Lower lobe of right lung (tissue), 2 donors: ENCODE results near the gene COMMD6. TPM values are rescaled to one million over a fixed set of nuclear protein-coding genes. Genes with fewer than 3 reads are reported as not detected.
"Not testable (repeated sequence)": the region's sequence is repeated elsewhere in the genome, so short reads cannot be mapped to it uniquely, and the experiment has no call there.

ENCODE experiments used
- ATAC-seq, 2 donors: fragments of 200-7000 bp; cut with Tn5 transposase; one replicate each; pipeline ENCODE4 v1.9.1; 2020 to 2022; ENCODE audit warnings: mild to moderate bottlenecking in 2 of 2, moderate library complexity in 2 of 2
- DNase-seq: peaks from one replicate; pipeline ENCODE4 v3.0.0-alpha.2; 2020
- H3K27ac ChIP-seq: fragments of 200-600 bp; one replicate; pipeline ENCODE4 v1.8.0; 2022
- H3K27me3 ChIP-seq: fragments of 200-600 bp; one replicate; pipeline ENCODE4 v1.8.0; 2022; ENCODE audit warnings: low read depth
- H3K36me3 ChIP-seq: fragments of 200-600 bp; one replicate; pipeline ENCODE4 v1.8.0; 2022; ENCODE audit warnings: mild to moderate bottlenecking
- H3K4me1 ChIP-seq: fragments of 200-600 bp; one replicate; pipeline ENCODE4 v1.8.0; 2022
- H3K4me3 ChIP-seq: fragments of 200-600 bp; one replicate; pipeline ENCODE4 v1.8.0; 2022; ENCODE audit warnings: mild to moderate bottlenecking
- H3K9me3 ChIP-seq: fragments of 200-600 bp; one replicate; pipeline ENCODE4 v1.8.0; 2022
- CTCF ChIP-seq: fragments of 200-600 bp; IDR thresholded peaks from one replicate; pipeline ENCODE4 v1.8.0; 2022; ENCODE audit warnings: antibody characterized with exemption, mild to moderate bottlenecking
- intact Hi-C: fragments of 100-400 bp; cut with DNase I; formaldehyde crosslinking; loops from one replicate; pipeline ENCODE4 v1.11.0; 2022
- total RNA-seq: library from RNA; stranded (reverse); fragmentation: NEBNext Ultra II Directional; extraction: Animal tissue kit (Norgen Biotek cat#: 25700); gene quantifications from one replicate; pipeline ENCODE4 v1.2.1, GENCODE V29; 2021
- donor health status: DM: no; HTN: yes; CAD: no; lungs with severe emphysema.

The COMMD6 gene
- total RNA-seq, 1 donor from 2014 or later: 136 TPM

- peaks cover 14% of the 10 kb centered on the region for H3K4me1 ChIP-seq
- no peaks in the 10 kb centered on the region for H3K9me3 ChIP-seq
- ATAC-seq: no peak
- peaks cover 6% of the 10 kb centered on the region for H3K36me3 ChIP-seq
- no peak for DNase-seq
- intact Hi-C loops: no loop called here
- no peak overlapping the region for H3K27ac ChIP-seq
- TF ChIP-seq CTCF: no peak
- no peak overlapping the region for H3K4me3 ChIP-seq
- H3K27me3 ChIP-seq: no peaks in the 10 kb centered on the region
Observed at GRCh38 chr13:75554981-75555380, 17.3 kb upstream of the COMMD6 start.

DNA sequence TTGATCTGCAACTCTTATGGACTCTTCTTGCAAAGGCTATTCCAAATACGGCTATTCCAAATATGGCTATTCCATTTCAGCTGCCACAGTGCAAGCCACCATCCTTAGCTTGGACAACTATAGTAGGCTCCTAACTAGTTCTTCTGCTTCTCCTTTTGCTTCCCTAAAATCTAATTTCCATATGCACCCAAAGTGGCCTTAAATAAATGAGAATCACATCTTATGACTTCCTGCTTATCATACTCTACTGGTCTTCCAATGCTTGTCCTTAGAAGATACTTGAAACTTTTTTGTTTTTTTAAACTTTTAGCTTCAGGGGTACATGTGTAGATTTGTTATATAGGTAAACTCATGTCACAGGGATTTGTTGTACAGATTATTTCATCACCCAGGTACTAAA, 16.8 kb upstream of the COMMD6 start:
- no peaks in the 10 kb centered on the region for H3K9me3 ChIP-seq
- intact Hi-C loops: no loop called here
- peaks cover 6% of the 10 kb centered on the region for H3K36me3 ChIP-seq
- no peak overlapping the region for H3K27ac ChIP-seq
- ATAC-seq (no peak), DNase-seq (no peak)
- H3K4me1 ChIP-seq: peaks cover 14% of the 10 kb centered on the region
- no peak for TF ChIP-seq CTCF
- no peaks in the 10 kb centered on the region for H3K27me3 ChIP-seq
- H3K4me3 ChIP-seq: no peak overlapping the region

DNA sequence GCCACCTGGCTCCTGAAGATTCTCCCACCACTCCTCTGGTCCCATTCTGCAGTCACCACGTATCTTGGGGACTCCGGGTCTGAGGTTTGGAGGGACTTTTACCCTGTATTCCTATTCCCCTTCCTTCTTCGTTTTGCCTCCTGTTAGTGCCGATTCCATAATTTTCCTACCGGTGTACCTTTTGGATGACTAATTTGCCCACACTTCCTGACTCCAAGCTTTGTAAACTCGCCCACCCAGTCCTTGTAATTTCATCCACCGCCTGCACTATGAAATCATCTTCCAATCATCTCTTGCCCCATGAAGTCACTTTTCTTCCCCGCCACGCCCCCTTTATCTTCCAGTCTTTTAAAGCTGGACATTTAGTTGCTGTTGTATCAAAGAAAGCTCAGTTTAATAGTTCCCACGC, 12.5 kb upstream of the COMMD6 start:
- ATAC-seq: peak; percentile 1 to 44
- Histone ChIP-seq H3K4me1 (peaks cover 18% of the 10 kb centered on the region), H3K9me3 (no peaks in the 10 kb centered on the region), H3K27me3 (no peaks in the 10 kb centered on the region), H3K27ac (peak overlapping the region; percentile 94), H3K36me3 (peaks cover 5% of the 10 kb centered on the region), H3K4me3 (peak overlapping the region; percentile 99)
- intact Hi-C loops: no loop called here
- TF ChIP-seq CTCF: no peak
- DNase-seq: no peak

- H3K4me3 ChIP-seq: peak within 1 kb of the TSS; percentile 99
- ATAC-seq: peak; percentile 98 to 99
- TF ChIP-seq CTCF: peak; percentile 91
- peak; percentile 98 for DNase-seq
- peak within 1 kb of the TSS; percentile 94 for H3K27ac ChIP-seq
- intact Hi-C loops: no loop called here
- H3K27me3 ChIP-seq: no peaks in the 10 kb centered on the region
- H3K4me1 ChIP-seq: peaks cover 23% of the 10 kb centered on the region
- no peaks in the 10 kb centered on the region for H3K9me3 ChIP-seq
- no peaks in the 10 kb centered on the region for H3K36me3 ChIP-seq
Observed at GRCh38 chr13:75549262-75550158, 11.9 kb upstream of the COMMD6 start, which contains the start of gene UCHL3. Gene UCHL3 (plus strand): TSS chr13:75549791. CDS start chr13:75549821, 30 bp downstream.

- no peak overlapping the region for H3K4me3 ChIP-seq
- ATAC-seq (no peak), DNase-seq (no peak)
- no peaks in the 10 kb centered on the region for H3K27me3 ChIP-seq
- peaks cover 25% of the 10 kb centered on the region for H3K4me1 ChIP-seq
- no peak for TF ChIP-seq CTCF
- H3K36me3 ChIP-seq: no peaks in the 10 kb centered on the region
- H3K27ac ChIP-seq: no peak overlapping the region
- intact Hi-C loops: no loop called here
- H3K9me3 ChIP-seq: no peaks in the 10 kb centered on the region
Observed at GRCh38 chr13:75547917-75548316, 10.3 kb upstream of the COMMD6 start.

DNA sequence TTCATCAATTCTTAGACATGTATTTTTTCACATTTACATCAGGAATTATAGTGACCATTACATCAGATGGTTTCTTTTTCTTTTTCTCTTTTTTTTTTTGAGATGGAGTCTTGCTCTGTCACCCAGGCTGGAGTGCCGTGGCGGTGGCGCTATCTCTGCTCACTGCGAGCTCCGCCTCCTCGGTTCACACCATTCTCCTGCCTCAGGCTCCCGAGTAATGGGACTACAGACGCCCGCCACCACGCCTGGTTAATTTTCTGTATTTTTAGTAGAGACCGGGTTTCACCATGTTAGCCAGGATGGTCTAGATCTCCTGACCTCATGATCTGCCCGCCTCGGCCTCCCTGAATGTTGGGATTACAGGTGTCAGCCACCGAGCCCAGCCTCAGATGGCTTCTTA, 7.7 kb upstream of the COMMD6 start:
- intact Hi-C loops, H3K27ac ChIP-seq, DNase-seq: not testable (repeated sequence)

More for the DNA sequence above, 7.7 kb upstream of the COMMD6 start:
- not testable (repeated sequence) for H3K27me3 ChIP-seq, H3K9me3 ChIP-seq, ATAC-seq, H3K4me3 ChIP-seq, H3K36me3 ChIP-seq
- H3K4me1 ChIP-seq: peaks cover 15% of the 10 kb centered on the region
